ENCODE data around the gene R3HDML. TPM values are rescaled to one million over a fixed set of nuclear protein-coding genes. Genes with fewer than 3 reads are reported as not detected.

R3HDML gene
- total and polyA plus RNA-seq, 2 of the 13 experiments (the other 11 are each of a cell fraction or from before 2014, with no cell fraction given) = not detected

DNA sequence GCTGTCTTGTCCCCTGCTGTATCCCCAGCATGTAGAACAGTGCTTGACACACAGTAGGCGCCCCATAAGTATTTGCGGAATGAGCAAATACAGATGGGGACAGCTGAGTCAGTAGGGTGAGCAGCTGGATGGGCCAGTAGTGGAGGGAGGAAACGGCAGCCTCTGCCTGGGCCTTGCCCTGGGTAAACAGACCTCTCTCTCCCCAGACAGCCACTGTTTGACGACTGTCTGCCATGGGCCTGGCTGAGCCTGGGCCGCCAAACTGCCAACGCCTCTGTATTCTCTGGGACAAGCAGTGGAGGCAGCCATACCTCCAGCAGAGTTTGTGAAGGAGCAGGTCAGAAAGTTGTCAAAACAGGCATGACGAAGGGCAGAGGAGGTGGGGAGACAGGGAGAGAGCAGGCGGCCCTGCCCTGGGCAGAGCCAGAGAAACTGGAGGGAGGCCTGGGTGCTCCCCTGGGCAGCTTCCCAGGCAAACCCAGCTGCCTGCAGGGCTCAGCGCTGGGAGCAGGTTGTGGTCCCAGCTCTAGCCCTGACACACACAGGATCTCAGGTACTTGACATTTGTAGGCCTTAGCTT is 33.9 kb downstream of the R3HDML start (continued):
- TF ChIP-seq ZNF142 (CRISPR knock-in tag; IDR thresholded peaks at IDR 0.05) (0 out of 2 replicates have a peak, but pooled peaks have one; percentile 82), SRSF9 (IDR thresholded peaks at IDR 0.05; ENCODE audit: borderline replicate concordance, insufficient read depth, low read depth, low read length, poor library complexity, severe bottlenecking) (no peak), SALL1 (CRISPR knock-in tag; IDR thresholded peaks at IDR 0.05) (peak; percentile 87), ZNF7 (CRISPR knock-in tag; IDR thresholded peaks at IDR 0.05) (no peak), ZNF546 (CRISPR knock-in tag; conservative IDR thresholded peaks at IDR 0.05) (no peak), PHF20 (CRISPR knock-in tag; IDR thresholded peaks at IDR 0.05) (no peak), STAG1 (CRISPR knock-in tag; IDR thresholded peaks at IDR 0.05) (peak; percentile 48), ARNTL (CRISPR knock-in tag; IDR thresholded peaks at IDR 0.05) (no peak), STAT6 (CRISPR knock-in tag; IDR thresholded peaks at IDR 0.05; ENCODE audit: borderline replicate concordance) (peak; percentile 24; the same call in 1 of the 2 replicates), GLI4 (CRISPR knock-in tag; IDR thresholded peaks at IDR 0.05; ENCODE audit: borderline replicate concordance) (0 out of 2 replicates have a peak, but pooled peaks have one; percentile 44), ZNF724P (CRISPR knock-in tag; IDR thresholded peaks at IDR 0.05; ENCODE audit: borderline replicate concordance) (peak; percentile 47; the same call in 1 of the 2 replicates), ARNT2 (CRISPR knock-in tag; IDR thresholded peaks at IDR 0.05; ENCODE audit: low read depth) (peak; percentile 73)
- TF ChIP-seq, protein P1, sequence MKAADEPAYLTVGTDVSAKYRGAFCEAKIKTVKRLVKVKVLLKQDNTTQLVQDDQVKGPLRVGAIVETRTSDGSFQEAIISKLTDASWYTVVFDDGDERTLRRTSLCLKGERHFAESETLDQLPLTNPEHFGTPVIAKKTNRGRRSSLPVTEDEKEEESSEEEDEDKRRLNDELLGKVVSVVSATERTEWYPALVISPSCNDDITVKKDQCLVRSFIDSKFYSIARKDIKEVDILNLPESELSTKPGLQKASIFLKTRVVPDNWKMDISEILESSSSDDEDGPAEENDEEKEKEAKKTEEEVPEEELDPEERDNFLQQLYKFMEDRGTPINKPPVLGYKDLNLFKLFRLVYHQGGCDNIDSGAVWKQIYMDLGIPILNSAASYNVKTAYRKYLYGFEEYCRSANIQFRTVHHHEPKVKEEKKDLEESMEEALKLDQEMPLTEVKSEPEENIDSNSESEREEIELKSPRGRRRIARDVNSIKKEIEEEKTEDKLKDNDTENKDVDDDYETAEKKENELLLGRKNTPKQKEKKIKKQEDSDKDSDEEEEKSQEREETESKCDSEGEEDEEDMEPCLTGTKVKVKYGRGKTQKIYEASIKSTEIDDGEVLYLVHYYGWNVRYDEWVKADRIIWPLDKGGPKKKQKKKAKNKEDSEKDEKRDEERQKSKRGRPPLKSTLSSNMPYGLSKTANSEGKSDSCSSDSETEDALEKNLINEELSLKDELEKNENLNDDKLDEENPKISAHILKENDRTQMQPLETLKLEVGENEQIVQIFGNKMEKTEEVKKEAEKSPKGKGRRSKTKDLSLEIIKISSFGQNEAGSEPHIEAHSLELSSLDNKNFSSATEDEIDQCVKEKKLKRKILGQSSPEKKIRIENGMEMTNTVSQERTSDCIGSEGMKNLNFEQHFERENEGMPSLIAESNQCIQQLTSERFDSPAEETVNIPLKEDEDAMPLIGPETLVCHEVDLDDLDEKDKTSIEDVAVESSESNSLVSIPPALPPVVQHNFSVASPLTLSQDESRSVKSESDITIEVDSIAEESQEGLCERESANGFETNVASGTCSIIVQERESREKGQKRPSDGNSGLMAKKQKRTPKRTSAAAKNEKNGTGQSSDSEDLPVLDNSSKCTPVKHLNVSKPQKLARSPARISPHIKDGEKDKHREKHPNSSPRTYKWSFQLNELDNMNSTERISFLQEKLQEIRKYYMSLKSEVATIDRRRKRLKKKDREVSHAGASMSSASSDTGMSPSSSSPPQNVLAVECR (CRISPR knock-in tag; IDR thresholded peaks at IDR 0.05; ENCODE audit: borderline replicate concordance) = peak; percentile 83; the same call in 1 of the 2 replicates
- TF ChIP-seq, protein P2, sequence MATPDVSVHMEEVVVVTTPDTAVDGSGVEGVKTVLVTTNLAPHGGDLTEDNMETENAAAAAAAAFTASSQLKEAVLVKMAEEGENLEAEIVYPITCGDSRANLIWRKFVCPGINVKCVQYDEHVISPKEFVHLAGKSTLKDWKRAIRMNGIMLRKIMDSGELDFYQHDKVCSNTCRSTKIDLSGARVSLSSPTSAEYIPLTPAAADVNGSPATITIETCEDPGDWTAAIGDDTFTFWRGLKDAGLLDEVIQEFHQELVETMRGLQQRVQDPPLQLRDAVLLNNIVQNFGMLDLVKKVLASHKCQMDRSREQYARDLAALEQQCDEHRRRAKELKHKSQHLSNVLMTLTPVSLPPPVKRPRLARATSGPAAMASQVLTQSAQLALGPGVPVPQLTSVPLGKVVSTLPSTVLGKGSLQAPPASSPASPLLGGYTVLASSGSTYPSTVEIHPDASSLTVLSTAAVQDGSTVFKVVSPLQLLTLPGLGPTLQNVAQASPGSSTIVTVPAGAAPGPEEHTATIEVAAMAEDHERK (CRISPR knock-in tag; IDR thresholded peaks at IDR 0.05; ENCODE audit: low read depth) = no peak

Measured in HepG2 (cell line).